Fibroblast of skin of back (primary cell): ENCODE measurements around the gene PARP1. TPM values are rescaled to one million over a fixed set of nuclear protein-coding genes. Genes with fewer than 3 reads are reported as not detected.
"Not testable (repeated sequence)": the region's sequence is repeated elsewhere in the genome, so short reads cannot be mapped to it uniquely, and the experiment has no call there.

Experiments used
- DNase-seq: peaks from one replicate; pipeline ENCODE4 v3.0.0-alpha.2; 2013
- polyA plus RNA-seq, 2 experiments: library from polyadenylated mRNA; unstranded; fragments of 120-200 nt; gene quantifications; one replicate each; pipeline ENCODE4 v1.2.1, GENCODE V29; 2013; ENCODE audit not compliant: insufficient read length in 2 of 2

Gene PARP1
- polyA plus RNA-seq (2013, experiment 1 of 2; ENCODE audit: insufficient read length), result 72.1 TPM
- polyA plus RNA-seq (2013, experiment 2 of 2; ENCODE audit: insufficient read length), result 35.7 TPM

- peak; percentile 83 for DNase-seq
Observed at GRCh38 chr1:226407497-226408284, at the start of gene PARP1. Gene PARP1, minus strand, starts transcription at chr1:226408093. Its CDS starts 164 bp downstream, at chr1:226407929.

GRCh38 chr1:226457307-226457712 is 49.4 kb upstream of the PARP1 start:
- peak; percentile 30 for DNase-seq

- no peak for DNase-seq
Observed at GRCh38 chr1:226455843-226456242, 48.0 kb upstream of the PARP1 start.

GRCh38 chr1:226454349-226454748 is 46.5 kb upstream of the PARP1 start:
- DNase-seq, result no peak

- DNase-seq, result no peak
Observed at GRCh38 chr1:226453015-226453704, 45.3 kb upstream of the PARP1 start.

- no peak for DNase-seq
Observed at GRCh38 chr1:226450688-226451087, 42.8 kb upstream of the PARP1 start.

- DNase-seq, result no peak
Observed at GRCh38 chr1:226449823-226450222, 41.9 kb upstream of the PARP1 start.

GRCh38 chr1:226447932-226448665 is 40.2 kb upstream of the PARP1 start:
- no peak for DNase-seq

- no peak for DNase-seq
Observed at GRCh38 chr1:226446094-226446493, 38.2 kb upstream of the PARP1 start.

GRCh38 chr1:226444901-226445300 is 37.0 kb upstream of the PARP1 start:
- no peak for DNase-seq

GRCh38 chr1:226443439-226443838 is 35.5 kb upstream of the PARP1 start:
- DNase-seq, result peak; percentile 71

GRCh38 chr1:226443033-226443432 is 35.1 kb upstream of the PARP1 start:
- DNase-seq, result no peak

- no peak for DNase-seq
Observed at GRCh38 chr1:226441629-226442028, 33.7 kb upstream of the PARP1 start.

GRCh38 chr1:226440512-226440911 is 32.6 kb upstream of the PARP1 start:
- DNase-seq, result no peak

- DNase-seq, result peak; percentile 34
Observed at GRCh38 chr1:226438007-226438406, 30.1 kb upstream of the PARP1 start.

GRCh38 chr1:226436855-226437491 is 29.1 kb upstream of the PARP1 start:
- no peak for DNase-seq

GRCh38 chr1:226436472-226436854 is 28.6 kb upstream of the PARP1 start:
- DNase-seq, result no peak

- DNase-seq, result no peak
Observed at GRCh38 chr1:226433341-226433720, 25.4 kb upstream of the PARP1 start.

GRCh38 chr1:226432586-226433340 is 24.9 kb upstream of the PARP1 start:
- DNase-seq, result no peak

- DNase-seq, result not testable (repeated sequence)
Observed at GRCh38 chr1:226431898-226432297, 24.0 kb upstream of the PARP1 start.

GRCh38 chr1:226429858-226430715 is 22.2 kb upstream of the PARP1 start:
- no peak for DNase-seq
